HCT116 (cell line): Measurements from ENCODE around the gene FGD3. TPM values are rescaled to one million over a fixed set of nuclear protein-coding genes. Genes with fewer than 3 reads are reported as not detected.

ENCODE experiments used
- ATAC-seq: fragments of 200-7000 bp; cut with Tn5 transposase; 2 replicates; pipeline ENCODE4 v1.9.1; 2020; ENCODE audit warnings: mild to moderate bottlenecking, moderate library complexity
- BruUV-seq: library from RNA; stranded (reverse); fragments of 400-500 nt; replicated peaks from 2 replicates; lab custom pipeline; 2021; lab: Mats Ljungman, UMichigan
- CTCF ChIA-PET: fragments of 300-600 bp; sonication (Branson Sonifier 250); formaldehyde crosslinking; loops from one replicate; lab custom pipeline; 2021; ENCODE audit warnings: antibody characterized with exemption; lab: Charles Lee
- POLR2A ChIA-PET: fragments of 300-600, 350-600 bp; sonication (Branson Sonifier 250); formaldehyde crosslinking; loops from one replicate; lab custom pipeline; 2021; ENCODE audit warnings: antibody characterized with exemption; lab: Charles Lee
- RAD21 ChIA-PET, 2 experiments: fragments of 300-600 bp; sonication (Branson Sonifier 250); formaldehyde crosslinking; loops; one replicate each; lab custom pipeline; 2023; ENCODE audit warnings: low total read pairs in 2 of 2; ENCODE audit not compliant: uncharacterized antibody in 2 of 2, unreplicated experiment in 2 of 2, low non-redundant PET in 1 of 2; lab: Charles Lee
- DNase-seq: peaks from one replicate; pipeline ENCODE4 v3.0.0-alpha.2; 2010; ENCODE audit warnings: low read depth, low spot score
- H2AFZ ChIP-seq: fragments of 200-600 bp; shearing (Covaris generic), sonication (generic); 2 replicates; pipeline ENCODE4 v1.6.1; 2017; ENCODE audit warnings: low read depth, mixed run types, mixed read lengths, antibody characterized with exemption, low read length; ENCODE audit not compliant: poor library complexity, severe bottlenecking
- H3K27ac ChIP-seq: 2 replicates; pipeline ENCODE4 v1.5.1; 2012; ENCODE audit warnings: low read depth, low read length
- H3K27me3 ChIP-seq: fragments of 200-600 bp; sonication (generic); 2 replicates; pipeline ENCODE4 v1.6.1; 2016; ENCODE audit warnings: mixed run types, low read length, mixed read lengths; ENCODE audit not compliant: insufficient read depth
- H3K36me3 ChIP-seq, 2 experiments: fragments of 200-500 bp in 1 of 2; fragments of 200-600 bp in 1 of 2; sonication (Bioruptor generic) in 1 of 2; sonication (generic) in 1 of 2; 2 replicates each; pipeline versions ENCODE4 v1.5.1 to v1.6.1; 2014 to 2016; ENCODE audit warnings: low read length in 2 of 2, inconsistent platforms in 1 of 2, mixed read lengths in 1 of 2, mixed run types in 1 of 2; ENCODE audit not compliant: insufficient read depth in 2 of 2, control insufficient read depth in 1 of 2
- H3K4me1 ChIP-seq, 2 experiments: fragments of 200-600 bp in 1 of 2; sonication (generic) in 1 of 2; 2 replicates each; pipeline versions ENCODE4 v1.5.1 to v1.6.1; 2012 to 2017; ENCODE audit warnings: low read length in 2 of 2, inconsistent platforms in 1 of 2, mild to moderate bottlenecking in 1 of 2, mixed read lengths in 1 of 2, mixed run types in 1 of 2, moderate library complexity in 1 of 2; ENCODE audit not compliant: insufficient read depth in 2 of 2, control insufficient read depth in 1 of 2
- H3K4me2 ChIP-seq: fragments of 200-600 bp; sonication (generic); 2 replicates; pipeline ENCODE4 v1.6.1; 2017; ENCODE audit warnings: mixed run types, low read length, mixed read lengths
- H3K4me3 ChIP-seq, 2 experiments: fragments of 200-600 bp in 1 of 2; sonication (generic) in 1 of 2; replicated peaks in 1 of 2; 2 replicates each; pipeline ENCODE4 v1.5.1; 2011 to 2016; ENCODE audit warnings: low read length in 2 of 2, control low read depth in 1 of 2, low read depth in 1 of 2, mild to moderate bottlenecking in 1 of 2, mixed read lengths in 1 of 2, mixed run types in 1 of 2
- H3K79me2 ChIP-seq: fragments of 200-600 bp; sonication (generic); 2 replicates; pipeline ENCODE4 v1.6.1; 2017; ENCODE audit warnings: mild to moderate bottlenecking, mixed run types, low read length, moderate library complexity, mixed read lengths; ENCODE audit not compliant: insufficient read depth
- H3K9ac ChIP-seq: fragments of 200-600 bp; sonication (generic); 2 replicates; pipeline ENCODE4 v1.6.1; 2016; ENCODE audit warnings: low read length, mixed read lengths
- H3K9me2 ChIP-seq: fragments of 200-600 bp; sonication (generic), shearing (Covaris generic); 2 replicates; pipeline ENCODE4 v1.6.1; 2017; ENCODE audit warnings: mixed run types, mild to moderate bottlenecking, moderate library complexity; ENCODE audit not compliant: insufficient read depth
- H3K9me3 ChIP-seq, 2 experiments: fragments of 200-500 bp in 1 of 2; fragments of 200-600 bp in 1 of 2; sonication (Bioruptor generic) in 1 of 2; sonication (generic) in 1 of 2; 2 replicates each; pipeline ENCODE4 v1.6.1; 2014 to 2017; ENCODE audit warnings: low read length in 2 of 2, mixed read lengths in 2 of 2, inconsistent platforms in 1 of 2, low read depth in 1 of 2, mild to moderate bottlenecking in 1 of 2, mixed run types in 1 of 2, moderate library complexity in 1 of 2; ENCODE audit not compliant: control insufficient read depth in 1 of 2, insufficient read depth in 1 of 2
- H4K20me1 ChIP-seq: fragments of 200-600 bp; sonication (generic), shearing (Covaris generic); 2 replicates; pipeline ENCODE4 v1.6.1; 2017; ENCODE audit warnings: mixed run types, mild to moderate bottlenecking, moderate library complexity; ENCODE audit not compliant: insufficient read depth
- ATF3 ChIP-seq: IDR thresholded peaks from 2 replicates; pipeline ENCODE4 v1.6.1; 2012
- CBX3 ChIP-seq: IDR thresholded peaks from 2 replicates; pipeline ENCODE4 v1.6.1; 2012; ENCODE audit warnings: low read depth
- CTCF ChIP-seq, 3 experiments: fragments of 200-600 bp in 1 of 3; sonication (generic) in 1 of 3; IDR thresholded peaks in 2 of 3; conservative IDR thresholded peaks in 1 of 3; 2 replicates each; pipeline ENCODE4 v1.5.1; 2012 to 2017; ENCODE audit warnings: low read depth in 2 of 3, low read length in 2 of 3, antibody characterized with exemption in 1 of 3, borderline replicate concordance in 1 of 3, control low read depth in 1 of 3, mild to moderate bottlenecking in 1 of 3, mixed read lengths in 1 of 3, mixed run types in 1 of 3, moderate library complexity in 1 of 3; ENCODE audit not compliant: insufficient read depth in 1 of 3
- EGR1 ChIP-seq: IDR thresholded peaks from 2 replicates; pipeline ENCODE4 v1.6.1; 2012; ENCODE audit warnings: low read depth
- ELF1 ChIP-seq: IDR thresholded peaks from 2 replicates; pipeline ENCODE4 v1.6.1; 2012; ENCODE audit warnings: low read depth, borderline replicate concordance
- EZH2 ChIP-seq: fragments of 200-600 bp; sonication (generic); IDR thresholded peaks from 2 replicates; pipeline ENCODE4 v1.6.1; 2017; ENCODE audit warnings: antibody characterized with exemption, mixed run types
- EZH2phosphoT487 ChIP-seq: fragments of 200-600 bp; IDR thresholded peaks from 2 replicates; pipeline ENCODE4 v1.6.1; 2018; ENCODE audit warnings: antibody characterized with exemption, borderline replicate concordance
- MAX ChIP-seq: IDR thresholded peaks from 2 replicates; pipeline ENCODE4 v1.6.1; 2012
- POLR2A ChIP-seq: IDR thresholded peaks from 2 replicates; pipeline ENCODE4 v1.7.0; 2011; ENCODE audit warnings: borderline replicate concordance; ENCODE audit not compliant: insufficient read depth, insufficient read length; ENCODE audit errors: extremely low read depth
- RAD21 ChIP-seq: IDR thresholded peaks from 2 replicates; pipeline ENCODE4 v1.6.1; 2012; ENCODE audit warnings: low read depth, mild to moderate bottlenecking
- REST ChIP-seq: IDR thresholded peaks from 2 replicates; pipeline ENCODE4 v1.6.1; 2012; ENCODE audit warnings: low read depth
- SIN3A ChIP-seq: IDR thresholded peaks from 2 replicates; pipeline ENCODE4 v1.6.1; 2012; ENCODE audit warnings: low read depth
- SP1 ChIP-seq: IDR thresholded peaks from 2 replicates; pipeline ENCODE4 v1.6.1; 2012; ENCODE audit warnings: low read depth
- TCF7L2 ChIP-seq: IDR thresholded peaks from 2 replicates; pipeline ENCODE4 v1.7.0; 2011; ENCODE audit warnings: borderline replicate concordance, inconsistent platforms; ENCODE audit not compliant: insufficient read depth, insufficient read length; ENCODE audit errors: extremely low read depth
- YY1 ChIP-seq: IDR thresholded peaks from 2 replicates; pipeline ENCODE4 v1.6.1; 2011; ENCODE audit warnings: low read length, low read depth, moderate library complexity, mild to moderate bottlenecking; ENCODE audit not compliant: insufficient replicate concordance; ENCODE audit errors: extremely low read depth
- ZBTB33 ChIP-seq: IDR thresholded peaks from 2 replicates; pipeline ENCODE4 v1.6.1; 2011; ENCODE audit warnings: mild to moderate bottlenecking, low read length, moderate library complexity; ENCODE audit not compliant: insufficient replicate concordance; ENCODE audit errors: extremely low read depth
- ZFX ChIP-seq: fragments of 450-650 bp; IDR thresholded peaks from 2 replicates; pipeline ENCODE4 v1.6.1; 2017
- ZNF274 ChIP-seq: fragments of 200-500 bp; sonication (Bioruptor generic); IDR thresholded peaks from 2 replicates; pipeline ENCODE4 v1.6.1; 2014; ENCODE audit warnings: mild to moderate bottlenecking, low read depth, low read length, inconsistent platforms
- intact Hi-C: fragments of 100-400 bp; cut with micrococcal nuclease; formaldehyde crosslinking; loops from 2 replicates; pipeline ENCODE4 v1.10.0; 2022
- total RNA-seq: library from RNA; stranded (reverse); gene quantifications from one replicate; pipeline ENCODE4 v1.2.1, GENCODE V29; 2021; ENCODE audit not compliant: unreplicated experiment

FGD3 gene
- total RNA-seq, 1 experiment from 2014 or later, result 3.3 TPM

- DNase-seq (no peak), ATAC-seq (no peak; the same call in 1 of the 2 replicates)
- Histone ChIP-seq H3K9ac (no peak overlapping the region), H3K36me3 (no peaks in the 10 kb centered on the region), H2AFZ (no peak overlapping the region), H3K27me3 (no peaks in the 10 kb centered on the region), H3K4me3 (no peak overlapping the region), H4K20me1 (no peaks in the 10 kb centered on the region), H3K9me3 (no peaks in the 10 kb centered on the region), H3K79me2 (no peaks in the 10 kb centered on the region), H3K4me2 (no peak overlapping the region), H3K4me1 (peaks cover 13 to 14% of the 10 kb centered on the region in 2 experiments), H3K27ac (no peak overlapping the region), H3K9me2 (no peaks in the 10 kb centered on the region)
- CTCF ChIA-PET, result no interaction called here
- RAD21 ChIA-PET, result no interaction called here
- TF ChIP-seq EZH2 (no peak), CBX3 (no peak), SP1 (no peak), ATF3 (no peak), EZH2phosphoT487 (no peak), MAX (no peak), SIN3A (no peak), ELF1 (no peak), ZNF274 (no peak), REST (no peak), YY1 (no peak), RAD21 (no peak), EGR1 (no peak), POLR2A (no peak), TCF7L2 (no peak), CTCF (IDR thresholded peaks at IDR 0.05 in 2 of 3, conservative IDR thresholded peaks at IDR 0.05 in 1 of 3; ENCODE audit: borderline replicate concordance in 1 of 3, insufficient read depth in 1 of 3, low read depth in 2 of 3, low read length in 2 of 3) (no peak), ZBTB33 (no peak), ZFX (no peak)
- POLR2A ChIA-PET, result no interaction called here
- intact Hi-C loops, result no loop called here
- BruUV-seq, result no TSS peak
Observed at GRCh38 chr9:92969516-92970466, 22.5 kb downstream of the FGD3 start.
